Fibroblast of skin of left biceps (primary cell): ENCODE data around the gene SLC23A1.
"Not testable (repeated sequence)": the region's sequence is repeated elsewhere in the genome, so short reads cannot be mapped to it uniquely, and the experiment has no call there.

ENCODE experiments used
- DNase-seq, 2 experiments: peaks; one replicate each; pipeline ENCODE4 v3.0.0-alpha.2; 2013; ENCODE audit warnings: low read depth in 2 of 2

The SLC23A1 gene

GRCh38 chr5:139383275-139383992 lies at the start of gene SLC23A1:
Gene SLC23A1, minus strand, starts transcription at chr5:139383297. Its CDS starts 44 bp downstream, at chr5:139383253.
- no peak for DNase-seq

GRCh38 chr5:139431706-139432105 lies 48.6 kb upstream of the SLC23A1 start:
- no peak for DNase-seq

GRCh38 chr5:139430015-139430414 lies 46.9 kb upstream of the SLC23A1 start:
- DNase-seq = no peak

DNA sequence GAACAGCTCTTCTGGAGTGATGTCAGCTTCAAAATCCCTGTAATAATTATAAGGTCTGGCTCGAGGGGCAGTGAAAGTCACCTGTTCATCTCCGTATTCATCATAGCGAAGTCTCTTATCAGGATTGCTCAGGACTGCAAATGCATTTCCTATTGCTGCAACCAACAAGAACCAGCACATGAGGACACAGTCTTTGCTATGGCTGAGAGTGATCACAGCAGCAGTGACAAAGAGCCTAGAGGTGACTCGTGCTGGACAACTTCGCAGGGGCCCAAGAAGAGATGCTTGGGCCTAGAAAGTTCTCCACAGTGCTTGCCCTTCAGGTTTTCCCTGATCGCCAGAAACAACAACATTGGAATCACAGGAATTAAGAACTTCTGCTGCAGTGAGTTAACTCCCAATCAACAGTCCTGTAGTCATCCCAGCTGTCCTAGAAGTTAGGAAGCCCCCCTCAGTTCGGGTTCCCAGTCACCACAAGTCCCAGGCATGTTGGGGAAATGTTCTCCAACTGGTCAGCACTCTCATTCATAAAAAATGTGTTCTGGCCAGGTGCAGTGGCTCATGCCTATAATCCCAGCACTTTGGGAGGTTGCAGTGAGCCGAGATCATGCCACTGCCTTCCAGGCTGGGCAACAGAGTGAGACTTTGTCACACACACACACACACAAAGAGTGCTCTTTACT lies 43.2 kb upstream of the SLC23A1 start:
- DNase-seq = no peak

DNA sequence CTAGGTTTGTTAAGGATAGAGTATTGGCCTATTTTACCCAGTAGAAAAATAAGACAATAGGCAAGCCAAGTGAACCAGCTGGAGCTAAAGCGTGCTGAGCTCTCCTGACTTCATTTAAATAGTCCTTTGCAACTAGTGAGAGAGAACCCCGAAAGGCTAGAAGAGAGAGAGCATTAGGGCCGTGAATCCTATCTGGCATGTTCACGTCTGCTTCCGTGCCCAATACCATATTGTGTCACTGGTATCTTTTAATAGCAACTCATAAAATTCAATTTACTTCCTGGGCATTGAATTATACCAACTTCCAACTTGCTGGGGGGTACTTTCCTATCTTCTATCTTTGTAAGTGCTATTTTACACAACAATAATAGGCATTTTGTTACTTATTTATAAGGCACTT lies 42.4 kb upstream of the SLC23A1 start:
- no peak for DNase-seq

GRCh38 chr5:139422307-139422893 lies 39.3 kb upstream of the SLC23A1 start:
- peak in 1 of 2 experiments; percentile 40 for DNase-seq

DNA sequence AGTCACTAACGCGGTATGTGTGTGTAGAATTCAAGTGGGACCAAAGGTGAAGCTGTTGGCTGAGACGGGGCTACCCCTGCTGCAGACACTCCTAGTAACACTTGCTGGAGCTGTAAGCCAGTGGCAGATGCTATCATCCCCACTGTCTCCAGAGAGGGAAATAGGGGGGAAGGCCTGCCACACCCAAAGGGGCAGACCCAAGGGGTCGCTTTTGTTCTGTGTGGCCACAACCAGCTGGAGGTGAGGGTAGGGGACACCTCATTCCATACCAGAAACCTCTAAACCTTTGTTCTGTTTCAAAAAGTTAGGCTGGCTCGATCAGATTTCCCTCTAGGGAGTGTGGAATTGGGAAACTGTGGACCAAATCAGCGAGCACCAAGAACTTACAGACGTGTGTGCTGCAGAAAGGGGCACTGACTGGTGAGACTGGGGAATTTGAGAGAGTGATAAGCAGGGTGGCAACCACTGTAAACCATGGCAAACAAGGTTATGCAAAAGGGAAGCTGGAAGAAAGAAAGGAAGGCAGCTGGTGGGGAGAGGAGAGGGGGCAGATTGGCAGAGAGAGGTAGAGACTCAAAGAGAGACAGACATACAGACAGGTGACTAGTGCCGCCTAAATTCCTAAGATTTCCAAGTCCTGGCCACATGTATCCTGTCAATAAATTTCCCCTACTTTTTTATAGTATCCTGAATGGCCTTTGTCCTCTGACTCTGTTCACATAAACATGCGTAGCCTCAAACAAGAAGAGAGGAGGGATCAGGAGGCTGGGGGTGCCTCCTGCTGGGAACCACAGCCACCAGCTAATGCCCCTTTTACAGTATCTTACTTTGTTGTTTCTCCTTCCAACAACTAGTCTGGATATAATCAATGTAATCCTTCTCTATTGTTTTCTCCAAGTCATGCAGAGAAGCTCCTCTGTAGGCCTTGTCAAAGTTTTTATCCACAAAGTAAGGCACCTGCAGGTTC lies 36.4 kb upstream of the SLC23A1 start:
- DNase-seq = no peak

DNA sequence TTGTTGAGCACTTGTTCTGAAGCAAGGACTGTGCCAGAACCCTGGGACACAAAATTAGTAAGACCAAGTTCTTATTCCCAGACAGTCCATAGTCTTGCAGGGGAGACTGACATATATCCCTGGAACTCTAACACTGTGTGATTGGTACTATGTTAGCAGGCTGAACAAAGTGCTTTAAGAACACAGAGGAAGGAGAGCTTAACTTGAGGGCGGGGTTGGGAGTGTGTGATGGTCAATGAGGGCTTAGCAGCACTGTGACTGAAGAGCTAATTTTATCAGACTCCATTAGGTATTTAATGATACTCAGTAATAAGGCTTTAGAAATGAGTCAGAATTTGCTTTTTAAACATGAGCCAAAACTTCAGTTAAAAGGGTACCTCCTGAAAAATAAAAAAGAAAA lies 35.7 kb upstream of the SLC23A1 start:
- DNase-seq = no peak

DNA sequence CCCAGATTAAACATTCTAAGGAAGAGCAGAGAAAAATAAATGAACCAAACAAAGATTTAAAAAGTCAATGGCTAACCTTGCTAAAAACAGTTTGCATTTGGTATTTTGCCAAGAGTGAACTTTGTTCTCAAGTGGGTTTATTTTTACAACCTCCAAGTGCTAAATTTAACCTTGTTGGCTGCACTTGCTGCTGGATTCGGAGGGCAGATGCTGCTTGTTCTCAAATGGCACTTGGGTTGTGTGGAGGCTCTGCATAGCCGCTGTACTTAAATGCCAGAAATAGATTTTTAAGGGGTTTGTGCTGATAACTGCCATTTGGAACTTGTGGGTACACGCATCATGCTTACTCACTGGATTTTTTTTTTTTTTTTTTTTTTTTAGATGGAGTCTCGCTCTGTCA lies 34.1 kb upstream of the SLC23A1 start:
- DNase-seq = no peak

DNA sequence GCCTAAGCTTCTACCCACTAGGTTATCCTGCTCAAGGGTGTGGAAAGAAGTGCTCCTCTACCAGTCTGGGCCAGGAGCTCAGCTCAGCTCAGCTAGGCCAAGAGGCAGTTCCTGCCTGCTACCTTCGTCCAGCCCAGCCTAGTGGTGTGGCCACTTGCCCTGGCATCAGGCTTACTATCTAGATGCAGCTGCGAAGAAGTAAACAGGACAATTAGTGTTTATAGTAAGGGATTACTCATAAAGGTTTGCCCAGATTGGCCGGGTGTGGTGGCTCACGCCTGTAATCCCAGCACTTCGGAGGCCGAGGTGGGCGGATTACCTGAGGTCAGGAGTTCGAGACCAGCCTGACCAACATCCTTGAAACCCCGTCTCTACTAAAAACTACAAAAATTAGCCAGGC lies 33.6 kb upstream of the SLC23A1 start:
- DNase-seq = no peak

DNA sequence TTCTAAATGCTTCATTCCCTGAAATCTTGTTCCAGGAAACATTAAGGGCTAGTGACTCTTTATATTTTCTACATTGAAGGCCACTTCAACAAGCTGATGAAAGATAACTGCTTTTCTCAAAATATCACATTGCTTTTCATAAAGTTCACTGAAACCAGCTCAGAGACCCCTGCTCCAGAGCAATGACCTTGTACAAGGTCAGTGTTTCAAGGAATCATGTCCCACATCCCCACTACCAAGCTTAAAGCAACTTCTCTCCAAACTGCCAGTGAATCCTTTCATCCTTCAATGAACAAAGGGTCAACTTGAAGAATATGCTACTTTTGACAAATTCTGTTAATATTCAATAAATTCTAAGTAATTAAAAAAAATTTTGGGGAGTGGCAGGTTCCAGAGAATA lies 32.8 kb upstream of the SLC23A1 start:
- DNase-seq = no peak

GRCh38 chr5:139415221-139415861 lies 32.2 kb upstream of the SLC23A1 start:
- DNase-seq = no peak

DNA sequence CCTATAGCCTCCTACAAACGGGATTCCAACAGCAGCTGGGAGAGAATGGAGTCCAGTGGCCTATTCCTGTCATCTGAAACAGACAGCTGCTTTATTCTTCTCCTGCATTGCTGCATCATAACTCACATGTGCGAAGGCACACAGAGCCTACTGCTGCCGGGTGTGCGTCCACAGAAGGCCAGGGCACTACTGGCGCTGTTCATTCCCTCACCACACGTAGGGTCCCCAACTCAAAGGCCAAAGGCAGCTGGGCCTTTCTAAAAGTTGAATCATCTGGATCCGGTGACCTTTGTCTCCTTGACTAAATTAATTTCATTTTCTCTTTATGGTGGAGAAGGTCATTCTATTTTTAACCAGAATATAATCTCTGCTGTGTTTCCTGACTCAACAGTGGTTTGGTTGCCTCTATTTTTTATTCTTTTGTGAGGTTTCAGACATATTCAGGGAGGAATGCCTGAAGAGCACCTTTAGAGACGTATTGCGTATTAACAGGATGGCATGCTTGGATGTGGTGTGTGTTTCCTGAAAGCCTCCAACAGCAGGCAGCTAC lies 31.6 kb upstream of the SLC23A1 start:
- no peak for DNase-seq

DNA sequence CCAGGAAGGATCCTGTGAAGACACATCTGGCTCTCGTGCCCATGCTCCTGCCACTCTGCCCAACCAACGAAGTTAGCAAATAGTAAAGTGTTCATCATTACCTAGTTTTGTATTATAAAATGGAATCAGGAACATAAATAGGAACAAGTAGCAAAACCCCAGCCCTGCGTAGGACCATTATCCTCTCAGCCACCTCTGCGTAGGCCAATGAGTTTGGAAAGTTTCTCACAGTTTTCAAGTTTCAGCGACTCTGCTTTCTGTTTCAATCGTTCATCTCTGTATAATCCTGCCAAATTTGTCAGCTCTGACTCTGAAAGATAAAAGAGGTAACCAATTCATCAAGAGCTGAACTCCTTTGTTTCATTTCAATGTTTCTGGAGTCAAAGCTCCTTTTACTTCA lies 30.9 kb upstream of the SLC23A1 start:
- no peak for DNase-seq

DNA sequence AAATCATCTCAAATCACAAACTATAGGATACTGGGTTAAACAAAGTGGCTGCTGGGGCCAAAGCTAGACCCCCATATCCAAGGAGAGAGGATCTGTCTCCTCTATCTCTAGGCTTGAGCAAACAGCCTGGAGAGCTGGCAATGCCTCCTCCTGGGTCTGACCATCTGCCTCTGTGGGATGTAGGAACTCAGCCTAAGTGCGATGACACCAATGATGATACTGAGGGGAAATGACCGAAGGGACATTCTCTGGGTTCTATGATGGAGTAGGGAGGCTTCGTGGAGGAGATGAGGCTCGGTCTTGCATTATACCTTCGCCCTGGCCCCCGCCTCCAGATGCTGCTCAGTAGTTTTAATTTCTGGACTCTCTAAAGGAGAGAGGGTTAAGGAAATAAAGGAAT lies 30.1 kb upstream of the SLC23A1 start:
- no peak for DNase-seq

GRCh38 chr5:139410993-139411828 lies 28.1 kb upstream of the SLC23A1 start:
- DNase-seq = no peak

DNA sequence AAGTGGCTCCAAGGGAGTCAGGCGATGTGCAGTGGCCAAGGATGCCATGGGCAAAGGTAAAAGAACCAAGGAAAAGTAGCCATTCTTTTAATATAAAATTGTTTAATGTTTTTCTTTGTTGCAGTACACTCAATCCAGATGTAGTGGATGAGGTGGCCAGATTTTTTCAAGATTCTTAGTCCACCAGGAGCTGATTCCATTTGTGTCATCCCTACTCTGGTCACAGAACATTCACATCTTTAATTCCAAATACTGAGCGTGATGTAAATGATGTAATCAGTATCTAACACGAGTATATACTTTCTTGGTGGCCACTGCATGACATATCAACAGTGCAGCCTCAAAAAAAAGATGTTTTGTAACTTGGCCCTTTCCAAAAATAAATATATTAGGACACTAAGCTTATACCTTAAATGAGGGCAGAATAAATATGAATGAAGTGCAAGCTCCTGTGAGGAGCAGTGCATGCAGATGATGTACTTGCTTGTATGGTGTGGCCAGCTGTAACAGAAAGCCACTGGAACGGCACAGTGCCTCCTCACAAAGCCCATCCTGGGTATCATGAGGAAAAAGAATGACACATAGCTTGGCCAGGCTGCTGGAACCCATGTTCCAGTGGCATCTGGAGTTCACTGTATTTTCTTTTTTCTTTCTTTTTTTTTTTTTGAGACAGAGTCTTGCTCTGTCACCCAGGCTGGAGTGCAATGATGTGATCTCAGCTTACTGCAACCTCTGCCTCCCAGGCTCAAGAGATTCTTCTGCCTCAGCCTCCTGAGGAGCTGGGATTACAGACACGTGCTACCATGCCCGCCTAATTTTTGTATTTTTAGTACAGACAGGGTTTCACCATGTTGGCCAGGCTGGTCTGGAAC lies 27.3 kb upstream of the SLC23A1 start:
- DNase-seq = no peak

- DNase-seq = not testable (repeated sequence)
These were observed 26.0 kb upstream of the SLC23A1 start for GRCh38 chr5:139409116-139409515.

DNA sequence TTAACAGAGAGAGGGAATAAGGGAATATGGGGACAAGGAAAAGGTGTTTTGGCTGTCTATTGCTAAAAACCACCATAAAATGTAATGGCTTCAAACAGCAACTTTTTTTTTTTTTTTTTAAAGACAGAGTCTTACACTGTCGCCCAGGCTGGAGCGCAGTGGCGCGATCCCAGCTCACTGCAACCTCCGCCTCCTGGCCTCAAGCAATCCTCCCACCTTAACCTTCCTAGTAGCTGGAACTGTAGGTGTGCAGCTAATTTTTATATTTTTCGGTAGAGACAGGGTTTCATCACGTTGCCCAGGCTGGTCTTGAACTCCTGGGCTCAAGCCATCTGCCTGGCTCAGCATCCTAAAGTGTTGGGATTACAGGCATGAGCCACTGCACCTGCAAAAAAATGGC lies 25.1 kb upstream of the SLC23A1 start:
- DNase-seq = no peak
